ENCODE measurements around the gene ANTKMT.

The ANTKMT gene

DNA sequence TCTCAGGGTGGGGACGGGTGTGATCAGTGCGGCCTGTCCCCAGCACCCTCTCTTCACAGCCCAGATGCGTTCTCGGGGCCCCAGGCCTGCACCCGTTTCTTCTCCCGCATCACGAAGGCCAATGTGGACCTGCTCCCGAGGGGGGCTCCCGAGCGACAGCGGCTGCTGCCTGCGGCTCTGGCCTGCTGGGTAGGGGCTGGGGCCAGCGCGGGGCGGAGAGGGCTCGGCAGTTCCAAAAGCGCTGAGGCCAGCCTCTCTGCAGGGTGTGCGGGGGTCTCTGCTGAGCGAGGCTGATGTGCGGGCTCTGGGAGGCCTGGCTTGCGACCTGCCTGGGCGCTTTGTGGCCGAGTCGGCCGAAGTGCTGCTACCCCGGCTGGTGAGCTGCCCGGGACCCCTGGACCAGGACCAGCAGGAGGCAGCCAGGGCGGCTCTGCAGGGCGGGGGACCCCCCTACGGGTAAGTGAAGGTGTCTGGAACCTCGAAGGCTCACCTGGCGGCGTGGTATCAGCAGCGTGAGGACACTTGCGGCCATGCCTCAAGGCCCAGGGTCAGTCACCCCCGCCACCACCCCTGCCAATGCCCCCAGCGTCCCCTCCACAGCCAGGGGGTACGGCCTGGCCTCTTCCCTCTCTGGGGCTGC lies 44.0 kb downstream of the ANTKMT start:
- no peak for DNase-seq (ENCODE audit: low read depth)

DNA sequence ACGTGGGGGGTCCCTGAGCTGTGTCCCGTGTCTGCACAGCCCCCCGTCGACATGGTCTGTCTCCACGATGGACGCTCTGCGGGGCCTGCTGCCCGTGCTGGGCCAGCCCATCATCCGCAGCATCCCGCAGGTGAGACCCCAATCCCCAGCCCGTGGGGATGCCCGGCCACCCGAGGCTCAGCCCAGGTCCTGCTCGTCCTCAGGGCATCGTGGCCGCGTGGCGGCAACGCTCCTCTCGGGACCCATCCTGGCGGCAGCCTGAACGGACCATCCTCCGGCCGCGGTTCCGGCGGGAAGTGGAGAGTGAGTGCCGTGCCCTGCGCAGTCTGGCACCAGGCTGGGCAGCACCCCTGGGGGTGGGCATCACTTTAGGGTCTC lies 44.5 kb downstream of the ANTKMT start:
- DNase-seq (ENCODE audit: low read depth), result no peak

DNA sequence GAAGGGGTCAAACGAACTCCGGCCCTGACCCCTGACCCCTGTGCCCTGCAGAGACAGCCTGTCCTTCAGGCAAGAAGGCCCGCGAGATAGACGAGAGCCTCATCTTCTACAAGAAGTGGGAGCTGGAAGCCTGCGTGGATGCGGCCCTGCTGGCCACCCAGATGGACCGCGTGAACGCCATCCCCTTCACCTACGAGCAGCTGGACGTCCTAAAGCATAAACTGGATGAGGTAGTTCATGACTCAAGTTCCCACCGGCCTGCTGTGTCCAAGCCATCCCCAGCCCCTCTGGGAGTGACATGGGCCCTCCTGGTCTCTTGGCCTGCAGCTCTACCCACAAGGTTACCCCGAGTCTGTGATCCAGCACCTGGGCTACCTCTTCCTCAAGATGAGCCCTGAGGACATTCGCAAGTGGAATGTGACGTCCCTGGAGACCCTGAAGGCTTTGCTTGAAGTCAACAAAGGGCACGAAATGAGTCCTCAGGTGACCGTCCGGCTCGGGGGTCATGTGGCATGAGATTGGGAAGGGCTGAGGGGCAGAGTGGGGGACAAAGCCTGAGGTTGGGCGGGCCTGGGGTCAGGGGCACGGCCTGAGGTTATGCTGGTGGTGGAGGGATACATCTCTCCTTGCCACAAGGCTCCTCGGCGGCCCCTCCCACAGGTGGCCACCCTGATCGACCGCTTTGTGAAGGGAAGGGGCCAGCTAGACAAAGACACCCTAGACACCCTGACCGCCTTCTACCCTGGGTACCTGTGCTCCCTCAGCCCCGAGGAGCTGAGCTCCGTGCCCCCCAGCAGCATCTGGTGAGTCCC lies 45.3 kb downstream of the ANTKMT start:
- no peak for DNase-seq (ENCODE audit: low read depth)

DNA sequence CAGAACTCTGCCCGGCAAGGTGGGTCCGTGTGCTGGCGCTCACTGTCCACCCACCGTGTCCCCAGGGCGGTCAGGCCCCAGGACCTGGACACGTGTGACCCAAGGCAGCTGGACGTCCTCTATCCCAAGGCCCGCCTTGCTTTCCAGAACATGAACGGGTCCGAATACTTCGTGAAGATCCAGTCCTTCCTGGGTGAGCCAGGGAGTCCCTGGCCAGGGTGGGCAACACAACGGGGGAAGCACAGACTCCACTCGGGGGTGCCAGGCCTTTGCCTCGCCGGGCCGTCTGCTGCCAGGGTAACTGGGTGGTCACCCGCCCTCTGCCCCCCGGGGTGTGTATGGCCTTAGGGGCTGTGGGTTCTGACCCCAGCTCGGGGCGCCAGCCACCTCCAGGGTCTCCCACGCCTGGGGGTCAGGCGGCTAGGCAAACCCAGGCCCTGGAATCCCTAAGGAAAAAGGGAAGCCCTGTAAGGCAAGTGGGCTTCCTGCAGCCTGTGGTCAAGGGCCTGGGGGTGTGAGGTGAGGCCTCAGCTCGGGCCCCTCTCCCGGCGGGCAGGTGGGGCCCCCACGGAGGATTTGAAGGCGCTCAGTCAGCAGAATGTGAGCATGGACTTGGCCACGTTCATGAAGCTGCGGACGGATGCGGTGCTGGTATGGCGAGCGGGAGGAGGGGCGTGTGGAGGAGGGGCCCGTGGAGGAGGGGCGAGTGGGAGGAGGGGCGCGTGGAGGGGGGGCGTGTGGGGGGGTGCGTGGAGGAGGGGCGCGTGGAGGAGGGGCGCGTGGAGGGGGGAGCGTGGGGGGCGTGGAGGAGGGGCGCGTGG lies 46.1 kb downstream of the ANTKMT start:
- no peak for DNase-seq (ENCODE audit: low read depth)

DNA sequence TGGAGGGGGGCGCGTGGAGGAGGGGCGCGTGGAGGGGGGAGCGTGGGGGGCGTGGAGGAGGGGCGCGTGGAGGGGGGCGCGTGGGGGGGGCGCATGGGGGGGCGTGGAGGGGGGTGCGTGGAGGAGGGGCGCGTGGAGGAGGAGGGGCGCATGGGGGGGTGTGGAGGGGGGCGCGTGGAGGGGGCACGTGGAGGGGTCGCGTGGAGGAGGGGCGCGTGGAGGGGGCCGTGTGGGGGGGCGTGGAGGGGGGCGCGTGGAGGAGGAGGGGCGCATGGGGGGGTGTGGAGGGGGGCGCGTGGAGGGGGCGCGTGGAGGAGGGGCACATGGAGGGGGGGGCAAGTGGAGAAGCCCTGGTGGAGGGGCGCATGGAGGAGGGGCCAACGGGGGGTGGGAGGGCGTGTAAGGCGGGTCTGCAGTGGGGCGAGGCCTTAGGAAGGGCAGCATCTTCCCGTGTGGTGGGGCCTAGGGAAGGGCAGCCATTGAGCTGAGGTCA lies 46.8 kb downstream of the ANTKMT start:
- no peak for DNase-seq (ENCODE audit: low read depth)

DNA sequence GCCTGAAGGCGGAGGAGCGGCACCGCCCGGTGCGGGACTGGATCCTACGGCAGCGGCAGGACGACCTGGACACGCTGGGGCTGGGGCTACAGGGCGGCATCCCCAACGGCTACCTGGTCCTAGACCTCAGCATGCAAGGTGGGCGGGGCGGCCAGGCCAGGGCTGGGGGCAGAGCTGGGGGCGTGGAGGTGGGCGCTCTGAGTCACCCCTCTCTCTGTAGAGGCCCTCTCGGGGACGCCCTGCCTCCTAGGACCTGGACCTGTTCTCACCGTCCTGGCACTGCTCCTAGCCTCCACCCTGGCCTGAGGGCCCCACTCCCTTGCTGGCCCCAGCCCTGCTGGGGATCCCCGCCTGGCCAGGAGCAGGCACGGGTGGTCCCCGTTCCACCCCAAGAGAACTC lies 47.5 kb downstream of the ANTKMT start:
- DNase-seq (ENCODE audit: low read depth), result no peak

DNA sequence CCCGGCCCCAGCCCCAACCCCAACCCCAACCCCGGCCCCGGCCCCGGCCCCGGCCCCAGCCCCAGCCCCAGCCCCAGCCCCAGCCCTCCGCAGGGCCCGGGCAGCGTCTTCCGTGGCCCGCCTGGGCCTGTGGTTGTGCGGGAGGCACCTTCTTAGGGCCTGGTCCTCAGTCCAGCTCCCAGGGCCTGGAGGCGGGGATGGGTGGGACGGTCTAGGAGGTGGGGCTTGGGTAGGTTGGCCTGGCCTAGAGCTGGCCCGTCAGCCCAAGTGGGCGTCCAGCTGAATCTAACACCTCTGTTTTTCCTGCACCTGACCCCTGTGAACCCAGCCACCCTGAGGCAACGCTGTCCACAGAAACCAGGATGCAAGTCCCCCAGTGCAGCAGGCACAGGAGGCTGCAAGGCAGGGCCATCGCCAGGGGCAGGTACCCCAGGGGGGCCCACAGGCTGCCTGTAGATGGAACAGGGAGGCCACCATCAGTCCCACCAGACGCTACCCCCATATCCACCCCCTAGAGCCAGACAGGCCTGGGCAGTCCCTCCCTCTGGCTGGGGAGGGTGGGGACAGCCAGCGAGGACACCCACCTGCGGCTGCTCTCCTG lies 48.3 kb downstream of the ANTKMT start:
- DNase-seq (ENCODE audit: low read depth), result no peak

DNA sequence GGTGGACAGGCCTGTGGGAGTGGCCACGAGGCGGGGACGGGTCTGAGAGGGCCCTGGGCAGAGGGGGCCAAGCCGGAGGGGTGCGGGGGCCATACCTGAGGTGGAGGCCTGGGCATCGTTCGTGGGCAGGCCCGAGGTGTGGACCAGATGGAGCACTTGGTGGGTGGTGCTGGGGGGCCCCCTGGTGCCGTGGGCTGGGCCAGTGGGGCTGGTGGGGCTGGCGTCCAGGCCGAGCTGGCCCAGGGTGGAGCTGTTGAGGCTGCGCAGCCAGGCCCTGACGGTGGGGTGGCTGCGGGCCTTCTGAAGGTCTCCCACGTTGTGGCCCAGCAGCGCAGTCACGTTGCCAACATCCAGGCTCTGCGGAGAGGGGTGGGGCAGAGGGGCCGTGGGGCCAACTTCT lies 49.0 kb downstream of the ANTKMT start:
- no peak for DNase-seq (ENCODE audit: low read depth)

DNA sequence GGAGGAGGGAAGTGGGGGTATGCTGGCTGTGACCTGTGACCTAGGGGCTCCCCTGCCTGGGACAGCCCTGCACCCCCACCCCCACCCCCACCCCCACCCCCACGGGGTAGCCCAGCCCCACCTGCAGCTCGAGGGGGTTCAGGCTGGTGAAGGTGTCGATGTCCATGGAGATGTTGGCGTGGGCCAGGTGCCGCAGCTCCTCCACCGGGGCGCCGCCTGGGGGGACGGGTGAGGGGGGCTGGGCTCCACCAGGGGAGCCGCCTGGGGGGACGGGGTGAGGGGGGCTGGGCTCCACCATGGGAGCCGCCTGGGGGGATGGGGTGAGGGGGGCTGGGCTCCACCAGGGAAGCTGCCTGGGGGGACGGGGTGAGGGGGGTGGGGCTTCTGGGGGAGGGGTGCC lies 49.5 kb downstream of the ANTKMT start:
- DNase-seq (ENCODE audit: low read depth), result no peak
